ENCODE data around the gene KCNH8. TPM values are rescaled to one million over a fixed set of nuclear protein-coding genes. Genes with fewer than 3 reads are reported as not detected.

KCNH8 gene
- total RNA-seq, 4 donors from 2014 or later = 0.55 to 1.1 (median 1.00) TPM; not detected in 1

GRCh38 chr3:19202303-19202702 is 54.0 kb downstream of the KCNH8 start:
- no peaks in the 10 kb centered on the region for H3K27me3 ChIP-seq
- H3K9me3 ChIP-seq = no peaks in the 10 kb centered on the region
- 80 to 81% methylated on average over 1 to 2 of the region's 2 CpGs for WGBS, 2 donors (ENCODE audit: low coverage in 1 of 2)
- in situ Hi-C loops (cut with MboI; ENCODE audit: low pct_ligation_motif_present in 1 of 4, low pct_unique_long_range_greater_than_20kb in 1 of 4, low sequenced_read_pairs in 3 of 4) (no loop called here), intact Hi-C loops (cut with DNase I; ENCODE audit: low total_unique reads) (no loop called here)
- H3K4me1 ChIP-seq = no peaks in the 10 kb centered on the region
- H3K4me3 ChIP-seq = no peak overlapping the region
- no peak overlapping the region for H3K27ac ChIP-seq
- no peaks in the 10 kb centered on the region for H3K36me3 ChIP-seq
- TF ChIP-seq POLR2A (IDR thresholded peaks at IDR 0.05) (no peak), CTCF (IDR thresholded peaks at IDR 0.05) (no peak), POLR2AphosphoS5 (IDR thresholded peaks at IDR 0.05) (no peak), EP300 (IDR thresholded peaks at IDR 0.05; ENCODE audit: low read depth) (no peak)
- no peak for DNase-seq

DNA sequence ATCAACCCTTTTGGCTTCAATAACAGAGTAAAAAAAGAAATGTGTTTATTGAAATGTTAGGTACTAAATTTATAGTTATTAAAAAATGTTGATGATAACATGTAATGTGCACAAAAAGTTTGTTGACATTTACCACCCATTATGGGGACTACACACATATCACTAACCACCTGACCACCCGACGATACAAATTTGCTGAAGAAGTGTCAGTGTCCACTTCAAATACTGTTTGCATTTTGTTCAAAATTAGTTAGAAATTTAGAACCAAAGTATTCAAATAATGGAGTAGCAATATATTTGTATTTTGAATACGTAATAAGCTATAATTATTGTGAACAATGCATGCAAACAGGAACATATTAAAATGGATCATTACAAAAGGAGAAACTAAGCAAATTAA is 54.4 kb downstream of the KCNH8 start:
- Histone ChIP-seq H3K27me3 (no peaks in the 10 kb centered on the region), H3K4me3 (no peak overlapping the region), H3K4me1 (no peaks in the 10 kb centered on the region), H3K36me3 (no peaks in the 10 kb centered on the region), H3K9me3 (no peaks in the 10 kb centered on the region), H3K27ac (no peak overlapping the region)
- 80 to 90% methylated on average over 3 of the region's 3 CpGs for WGBS, 2 donors (ENCODE audit: low coverage in 1 of 2)
- no peak for TF ChIP-seq POLR2AphosphoS5 (IDR thresholded peaks at IDR 0.05)
- no peak for DNase-seq
- intact Hi-C loops (cut with DNase I; ENCODE audit: low total_unique reads) = no loop called here
- in situ Hi-C loops (cut with MboI; ENCODE audit: low pct_ligation_motif_present in 1 of 4, low pct_unique_long_range_greater_than_20kb in 1 of 4, low sequenced_read_pairs in 3 of 4) = no loop called here

DNA sequence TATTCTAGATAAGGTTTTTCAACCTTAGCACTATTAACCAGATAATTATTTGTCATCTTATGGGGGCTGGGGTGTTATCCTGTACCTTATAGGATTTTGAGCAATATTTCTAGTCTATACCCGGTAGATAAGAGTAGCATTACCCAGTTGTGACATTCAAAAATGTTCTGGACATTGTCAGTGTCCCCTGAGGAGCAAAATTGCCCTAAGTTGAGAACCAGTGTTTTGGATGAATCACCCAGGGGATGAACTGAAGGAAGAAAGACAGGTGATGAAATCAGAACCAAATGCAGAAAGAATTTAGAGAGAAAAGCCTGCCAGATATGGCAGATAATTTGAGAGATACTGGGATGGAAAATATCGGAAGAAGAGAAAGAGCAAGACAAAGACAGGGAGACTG is 58.2 kb downstream of the KCNH8 start:
- H3K27ac ChIP-seq = no peak overlapping the region
- H3K9me3 ChIP-seq = no peaks in the 10 kb centered on the region
- TF ChIP-seq POLR2A (IDR thresholded peaks at IDR 0.05) (no peak), POLR2AphosphoS5 (IDR thresholded peaks at IDR 0.05) (no peak), CTCF (IDR thresholded peaks at IDR 0.05) (no peak), EP300 (IDR thresholded peaks at IDR 0.05; ENCODE audit: low read depth) (no peak)
- 80 to 94% methylated on average over 2 of the region's 2 CpGs for WGBS, 2 donors (ENCODE audit: low coverage in 1 of 2)
- in situ Hi-C loops (cut with MboI; ENCODE audit: low pct_ligation_motif_present in 1 of 4, low pct_unique_long_range_greater_than_20kb in 1 of 4, low sequenced_read_pairs in 3 of 4) (no loop called here), intact Hi-C loops (cut with DNase I; ENCODE audit: low total_unique reads) (no loop called here)
- no peaks in the 10 kb centered on the region for H3K4me1 ChIP-seq
- no peak overlapping the region for H3K4me3 ChIP-seq
- DNase-seq = no peak
- H3K36me3 ChIP-seq = no peaks in the 10 kb centered on the region
- H3K27me3 ChIP-seq = no peaks in the 10 kb centered on the region

DNA sequence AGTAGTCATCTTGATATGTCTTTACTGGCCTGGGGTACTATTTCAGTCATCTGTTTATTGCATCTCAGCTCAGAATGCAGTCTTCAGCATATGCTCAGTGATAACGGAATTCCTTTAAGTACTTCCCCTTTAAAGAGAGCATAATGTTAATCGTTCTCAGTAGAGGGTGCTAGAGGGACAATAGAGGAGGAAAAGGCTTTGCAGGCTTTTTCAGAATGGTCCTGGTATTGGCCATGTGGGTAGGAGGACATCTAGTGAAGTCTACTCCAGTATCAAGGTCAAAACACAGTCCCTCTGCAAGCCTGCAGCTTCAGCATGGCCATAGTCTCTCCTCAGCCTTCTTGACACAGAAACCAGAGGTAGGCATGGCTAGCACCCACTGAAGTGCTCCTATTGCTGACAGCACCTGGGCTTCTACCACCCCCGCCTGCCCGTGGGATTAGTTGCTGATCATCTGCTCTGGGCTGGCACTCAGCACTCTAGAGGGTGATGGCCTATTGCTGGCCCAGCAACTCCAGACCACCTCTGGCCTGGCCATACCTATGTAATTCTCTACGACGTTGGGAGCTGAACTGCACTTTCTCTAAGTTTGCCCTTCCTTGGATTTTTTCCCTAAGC is 65.4 kb downstream of the KCNH8 start:
- no peaks in the 10 kb centered on the region for H3K36me3 ChIP-seq
- 64 to 68% methylated on average over 4 to 6 of the region's 6 CpGs for WGBS, 2 donors (ENCODE audit: low coverage in 1 of 2)
- H3K9me3 ChIP-seq = no peaks in the 10 kb centered on the region
- H3K4me3 ChIP-seq = no peak overlapping the region
- DNase-seq = no peak
- TF ChIP-seq CTCF (IDR thresholded peaks at IDR 0.05) (no peak), POLR2A (IDR thresholded peaks at IDR 0.05) (no peak), POLR2AphosphoS5 (IDR thresholded peaks at IDR 0.05) (no peak)
- in situ Hi-C loops (cut with MboI; ENCODE audit: low pct_ligation_motif_present in 1 of 4, low pct_unique_long_range_greater_than_20kb in 1 of 4, low sequenced_read_pairs in 3 of 4) (no loop called here), intact Hi-C loops (cut with DNase I; ENCODE audit: low total_unique reads) (no loop called here)
- no peaks in the 10 kb centered on the region for H3K27me3 ChIP-seq
- no peaks in the 10 kb centered on the region for H3K4me1 ChIP-seq
- no peak overlapping the region for H3K27ac ChIP-seq

DNA sequence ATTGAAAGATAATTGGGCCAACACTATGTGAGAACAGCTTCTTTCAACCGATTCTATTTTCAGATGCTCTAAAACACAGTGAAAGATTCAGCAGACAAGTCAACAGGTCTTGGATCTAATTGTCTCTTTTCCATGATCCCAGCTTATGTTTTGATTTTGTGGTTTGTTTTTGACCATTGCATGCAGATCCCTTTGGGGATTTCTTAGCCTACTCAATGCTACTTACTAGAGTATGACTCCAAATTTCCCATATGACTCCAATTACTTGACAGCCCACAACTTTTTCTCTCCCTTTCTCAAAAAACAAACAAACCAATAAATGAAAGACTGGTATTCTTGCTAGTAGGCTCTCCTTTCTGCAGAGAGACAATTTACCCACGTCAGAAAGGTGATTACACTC is 67.1 kb downstream of the KCNH8 start:
- no peaks in the 10 kb centered on the region for H3K9me3 ChIP-seq
- H3K4me3 ChIP-seq = no peak overlapping the region
- no peaks in the 10 kb centered on the region for H3K36me3 ChIP-seq
- no peaks in the 10 kb centered on the region for H3K4me1 ChIP-seq
- in situ Hi-C loops (cut with MboI; ENCODE audit: low pct_ligation_motif_present in 1 of 4, low pct_unique_long_range_greater_than_20kb in 1 of 4, low sequenced_read_pairs in 3 of 4) (no loop called here), intact Hi-C loops (cut with DNase I; ENCODE audit: low total_unique reads) (no loop called here)
- TF ChIP-seq EP300 (IDR thresholded peaks at IDR 0.05; ENCODE audit: low read depth) (no peak), POLR2AphosphoS5 (IDR thresholded peaks at IDR 0.05) (no peak), POLR2A (IDR thresholded peaks at IDR 0.05) (no peak), CTCF (IDR thresholded peaks at IDR 0.05) (no peak)
- no peak overlapping the region for H3K27ac ChIP-seq
- 50 to 64% methylated on average over 2 of the region's 2 CpGs for WGBS, 2 donors (ENCODE audit: low coverage in 1 of 2)
- no peaks in the 10 kb centered on the region for H3K27me3 ChIP-seq
- no peak for DNase-seq
